Subcutaneous abdominal adipose tissue (tissue), 5 donors: ENCODE results near the gene SH2D3A.
"Not testable (repeated sequence)": the region's sequence is repeated elsewhere in the genome, so short reads cannot be mapped to it uniquely, and the experiment has no call there.

Experiments
- H3K27ac ChIP-seq: one replicate; pipeline ENCODE4 v1.7.0; 2013; ENCODE audit warnings: low read depth, mild to moderate bottlenecking, inconsistent platforms, low read length, moderate library complexity
- H3K27me3 ChIP-seq, 5 donors: one replicate each; pipeline ENCODE4 v1.7.0; 2013; ENCODE audit warnings: low read length in 5 of 5, inconsistent platforms in 1 of 5; ENCODE audit not compliant: control insufficient read depth in 5 of 5, insufficient read depth in 4 of 5
- H3K36me3 ChIP-seq, 5 donors: one replicate each; pipeline ENCODE4 v1.7.0; 2013; ENCODE audit warnings: low read length in 5 of 5; ENCODE audit not compliant: control insufficient read depth in 5 of 5, insufficient read depth in 5 of 5
- H3K4me1 ChIP-seq, 5 donors: one replicate each; pipeline ENCODE4 v1.7.0; 2013; ENCODE audit warnings: low read length in 5 of 5, mild to moderate bottlenecking in 3 of 5, moderate library complexity in 1 of 5; ENCODE audit not compliant: control insufficient read depth in 5 of 5, insufficient read depth in 5 of 5
- H3K4me3 ChIP-seq, 5 donors: one replicate each; pipeline ENCODE4 v1.7.0; 2013; ENCODE audit warnings: low read length in 5 of 5, low read depth in 1 of 5
- H3K9ac ChIP-seq, 5 donors: one replicate each; pipeline ENCODE4 v1.7.0; 2013; ENCODE audit warnings: low read length in 5 of 5, mild to moderate bottlenecking in 4 of 5, moderate library complexity in 3 of 5
- H3K9me3 ChIP-seq, 5 donors: one replicate each; pipeline ENCODE4 v1.7.0; 2013; ENCODE audit warnings: low read length in 5 of 5; ENCODE audit not compliant: control insufficient read depth in 5 of 5
- donor health status: healthy.
- donor health status: healthy.
- donor health status: healthy.
- donor health status: healthy.
- donor health status: healthy.

SH2D3A gene

GRCh38 chr19:6711605-6712004, 55.6 kb downstream of the SH2D3A start:
- H3K27me3 ChIP-seq, result peaks cover 0 to 18% (median 2%) of the 10 kb centered on the region in 5 donors

GRCh38 chr19:6711078-6711361, 56.2 kb downstream of the SH2D3A start:
- Histone ChIP-seq H3K9me3 (no peaks in the 10 kb centered on the region), H3K4me3 (no peak overlapping the region), H3K4me1 (no peaks in the 10 kb centered on the region), H3K36me3 (peaks cover 0 to 40% (median 28%) of the 10 kb centered on the region in 5 donors), H3K27me3 (peaks cover 0 to 18% (median 2%) of the 10 kb centered on the region in 5 donors), H3K9ac (no peak overlapping the region), H3K27ac (no peak overlapping the region)

More at GRCh38 chr19:6711605-6712004, 55.6 kb downstream of the SH2D3A start:
- Histone ChIP-seq H3K9ac (no peak overlapping the region), H3K36me3 (peaks cover 0 to 38% (median 26%) of the 10 kb centered on the region in 5 donors), H3K9me3 (no peaks in the 10 kb centered on the region), H3K27ac (no peak overlapping the region), H3K4me3 (no peak overlapping the region), H3K4me1 (no peaks in the 10 kb centered on the region)

GRCh38 chr19:6710273-6711077, 56.8 kb downstream of the SH2D3A start:
- Histone ChIP-seq H3K4me3 (no peak overlapping the region), H3K36me3 (peaks cover 0 to 40% (median 28%) of the 10 kb centered on the region in 5 donors), H3K9ac (no peak overlapping the region), H3K27me3 (peaks cover 0 to 18% (median 2%) of the 10 kb centered on the region in 5 donors), H3K27ac (no peak overlapping the region), H3K4me1 (no peaks in the 10 kb centered on the region), H3K9me3 (no peaks in the 10 kb centered on the region)

GRCh38 chr19:6709549-6709948, 57.7 kb downstream of the SH2D3A start:
- H3K4me1 ChIP-seq, result no peaks in the 10 kb centered on the region
- H3K36me3 ChIP-seq, result peaks cover 0 to 40% (median 28%) of the 10 kb centered on the region in 5 donors
- no peaks in the 10 kb centered on the region for H3K9me3 ChIP-seq
- H3K4me3 ChIP-seq, result no peak overlapping the region
- H3K27me3 ChIP-seq, result peaks cover 0 to 18% (median 2%) of the 10 kb centered on the region in 5 donors
- H3K27ac ChIP-seq, result no peak overlapping the region
- no peak overlapping the region for H3K9ac ChIP-seq

GRCh38 chr19:6708913-6709312, 58.3 kb downstream of the SH2D3A start:
- H3K9me3 ChIP-seq, result not testable (repeated sequence)

GRCh38 chr19:6708346-6708745, 58.9 kb downstream of the SH2D3A start:
- H3K4me3 ChIP-seq, result no peak overlapping the region

More at GRCh38 chr19:6708913-6709312, 58.3 kb downstream of the SH2D3A start:
- Histone ChIP-seq H3K27me3 (peaks cover 0 to 18% (median 2%) of the 10 kb centered on the region in 5 donors), H3K36me3 (peaks cover 0 to 40% (median 28%) of the 10 kb centered on the region in 5 donors)
- H3K4me1 ChIP-seq, H3K27ac ChIP-seq, H3K9ac ChIP-seq, H3K4me3 ChIP-seq: not testable (repeated sequence)

GRCh38 chr19:6707658-6708018, 59.6 kb downstream of the SH2D3A start:
- Histone ChIP-seq H3K9me3 (no peaks in the 10 kb centered on the region), H3K27ac (no peak overlapping the region), H3K4me3 (no peak overlapping the region), H3K27me3 (peaks cover 0 to 18% (median 2%) of the 10 kb centered on the region in 5 donors), H3K36me3 (peaks cover 0 to 35% (median 22%) of the 10 kb centered on the region in 5 donors), H3K4me1 (no peaks in the 10 kb centered on the region), H3K9ac (no peak overlapping the region)

More at GRCh38 chr19:6708346-6708745, 58.9 kb downstream of the SH2D3A start:
- Histone ChIP-seq H3K9ac (no peak overlapping the region), H3K4me1 (no peaks in the 10 kb centered on the region), H3K36me3 (peaks cover 0 to 40% (median 28%) of the 10 kb centered on the region in 5 donors), H3K27me3 (peaks cover 0 to 18% (median 2%) of the 10 kb centered on the region in 5 donors), H3K9me3 (no peaks in the 10 kb centered on the region), H3K27ac (no peak overlapping the region)

GRCh38 chr19:6707011-6707657, 60.1 kb downstream of the SH2D3A start:
- Histone ChIP-seq H3K27ac (no peak overlapping the region), H3K27me3 (peaks cover 0 to 18% (median 2%) of the 10 kb centered on the region in 5 donors), H3K9ac (no peak overlapping the region), H3K9me3 (no peaks in the 10 kb centered on the region), H3K4me3 (no peak overlapping the region), H3K4me1 (no peaks in the 10 kb centered on the region), H3K36me3 (peaks cover 0 to 33% (median 17%) of the 10 kb centered on the region in 5 donors)

GRCh38 chr19:6706633-6706958, 60.6 kb downstream of the SH2D3A start:
- Histone ChIP-seq H3K36me3 (peaks cover 0 to 31% (median 12%) of the 10 kb centered on the region in 5 donors), H3K27ac (no peak overlapping the region), H3K4me3 (no peak overlapping the region), H3K4me1 (no peaks in the 10 kb centered on the region), H3K9me3 (no peaks in the 10 kb centered on the region), H3K9ac (no peak overlapping the region), H3K27me3 (peaks cover 0 to 16% (median 2%) of the 10 kb centered on the region in 5 donors)

- Histone ChIP-seq H3K9ac (no peak overlapping the region), H3K27me3 (peaks cover 0 to 12% (median 2%) of the 10 kb centered on the region in 5 donors), H3K27ac (no peak overlapping the region), H3K4me3 (no peak overlapping the region), H3K4me1 (no peaks in the 10 kb centered on the region), H3K36me3 (peaks cover 0 to 26% (median 9%) of the 10 kb centered on the region in 5 donors), H3K9me3 (no peaks in the 10 kb centered on the region)
Measured at GRCh38 chr19:6705931-6706632, 61.2 kb downstream of the SH2D3A start.
